Measurements from ENCODE around the gene RTN4.
"Not testable (repeated sequence)": the region's sequence is repeated elsewhere in the genome, so short reads cannot be mapped to it uniquely, and the experiment has no call there.

The RTN4 gene

DNA sequence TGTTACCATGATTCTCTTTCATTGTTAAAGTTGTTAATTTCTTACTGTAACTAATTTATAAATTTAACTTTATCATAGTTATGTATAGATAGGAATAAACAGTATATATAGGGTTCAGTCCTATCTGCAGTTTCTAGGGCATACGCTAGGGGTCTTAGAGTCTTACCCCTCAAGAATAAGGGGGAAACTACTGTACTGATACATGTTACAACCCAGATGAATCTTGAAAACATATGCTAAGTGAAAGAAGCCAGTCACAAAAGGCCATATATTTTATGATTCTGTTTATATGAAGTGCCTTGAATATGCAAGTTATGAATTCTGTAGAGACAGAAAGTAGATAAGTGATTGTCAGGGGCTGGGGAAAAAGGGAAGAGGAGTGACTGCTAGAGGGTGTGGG is 52.4 kb downstream of the RTN4 start:
- no peak overlapping the region for H3K27ac ChIP-seq
- DNase-seq (ENCODE audit: low spot score) = no peak
- TF ChIP-seq CTCF (IDR thresholded peaks at IDR 0.05) = no peak

DNA sequence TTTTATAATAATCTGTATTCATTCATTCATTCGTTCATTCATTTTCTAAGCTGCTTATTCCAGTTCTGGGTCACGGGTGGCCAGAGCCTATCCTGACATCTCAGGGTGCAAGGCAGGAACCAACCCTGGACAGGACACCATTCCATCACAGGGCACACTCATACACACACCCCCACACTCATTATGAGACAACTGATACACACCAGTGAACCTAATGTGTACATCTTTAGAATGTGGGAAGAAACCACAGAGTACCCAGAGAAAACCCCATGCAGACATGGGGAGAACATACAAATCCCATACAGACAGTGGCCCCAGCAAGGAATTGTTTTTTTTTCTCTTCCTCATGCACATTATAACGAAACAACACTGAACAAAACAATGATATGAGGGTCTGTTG is 54.7 kb downstream of the RTN4 start:
- Histone ChIP-seq H3K27ac (no peak overlapping the region), H3K4me3 (no peak overlapping the region)
- no peak for DNase-seq (ENCODE audit: low spot score)
- TF ChIP-seq CTCF (IDR thresholded peaks at IDR 0.05) = no peak

More for the DNA sequence above, 52.4 kb downstream of the RTN4 start:
- no peak overlapping the region for H3K4me3 ChIP-seq

GRCh38 chr2:54990694-54991093 is 59.6 kb downstream of the RTN4 start:
- H3K4me3 ChIP-seq; DNase-seq (ENCODE audit: low spot score): not testable (repeated sequence)

DNA sequence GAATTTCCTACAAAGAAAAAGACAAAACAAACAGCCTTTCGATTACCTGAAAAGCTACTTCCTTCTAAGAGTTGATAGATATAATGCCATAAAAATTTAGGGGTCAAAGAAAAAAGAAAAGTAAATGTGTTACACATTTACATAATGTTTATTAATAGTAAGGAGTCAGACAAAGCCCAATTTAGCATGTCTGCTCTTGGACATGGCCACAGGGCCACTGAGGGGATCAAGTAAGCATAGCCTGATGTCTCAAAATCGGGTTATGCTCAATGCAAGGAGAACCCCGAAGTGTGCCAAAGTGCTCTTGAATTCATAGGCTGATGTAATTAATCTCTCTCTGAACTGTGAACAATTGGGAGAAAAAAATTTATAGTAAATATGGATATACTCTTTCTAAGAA is 61.6 kb downstream of the RTN4 start:
- no peak for TF ChIP-seq CTCF (IDR thresholded peaks at IDR 0.05)
- Histone ChIP-seq H3K4me3 (no peak overlapping the region), H3K27ac (no peak overlapping the region)
- DNase-seq (ENCODE audit: low spot score) = no peak

More at GRCh38 chr2:54990694-54991093, 59.6 kb downstream of the RTN4 start:
- not testable (repeated sequence) for H3K27ac ChIP-seq

DNA sequence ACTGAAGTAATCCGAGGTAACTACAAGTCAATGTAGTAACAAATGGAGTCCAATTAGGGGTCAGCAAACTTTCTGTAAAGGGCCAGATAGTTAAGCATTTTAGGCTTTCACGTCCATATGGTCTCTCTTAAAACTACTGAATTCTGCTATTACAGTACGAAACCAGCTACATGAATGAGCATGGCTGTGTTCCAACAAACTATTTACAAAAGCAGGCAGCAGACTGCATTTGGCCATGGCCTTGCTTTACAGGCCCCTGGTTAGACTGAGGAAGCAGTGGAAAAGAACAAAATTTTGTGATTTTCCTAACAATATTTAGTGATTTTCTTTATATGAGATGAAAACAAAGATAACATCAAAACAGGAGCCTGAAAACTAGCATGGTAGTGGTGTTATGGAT is 64.0 kb downstream of the RTN4 start:
- no peak for TF ChIP-seq CTCF (IDR thresholded peaks at IDR 0.05)
- no peak for DNase-seq (ENCODE audit: low spot score)
- Histone ChIP-seq H3K4me3 (no peak overlapping the region), H3K27ac (no peak overlapping the region)

GRCh38 chr2:54984476-54984875 is 65.8 kb downstream of the RTN4 start:
- no peak for DNase-seq (ENCODE audit: low spot score)
- TF ChIP-seq CTCF (IDR thresholded peaks at IDR 0.05) = no peak
- Histone ChIP-seq H3K27ac (no peak overlapping the region), H3K4me3 (no peak overlapping the region)

DNA sequence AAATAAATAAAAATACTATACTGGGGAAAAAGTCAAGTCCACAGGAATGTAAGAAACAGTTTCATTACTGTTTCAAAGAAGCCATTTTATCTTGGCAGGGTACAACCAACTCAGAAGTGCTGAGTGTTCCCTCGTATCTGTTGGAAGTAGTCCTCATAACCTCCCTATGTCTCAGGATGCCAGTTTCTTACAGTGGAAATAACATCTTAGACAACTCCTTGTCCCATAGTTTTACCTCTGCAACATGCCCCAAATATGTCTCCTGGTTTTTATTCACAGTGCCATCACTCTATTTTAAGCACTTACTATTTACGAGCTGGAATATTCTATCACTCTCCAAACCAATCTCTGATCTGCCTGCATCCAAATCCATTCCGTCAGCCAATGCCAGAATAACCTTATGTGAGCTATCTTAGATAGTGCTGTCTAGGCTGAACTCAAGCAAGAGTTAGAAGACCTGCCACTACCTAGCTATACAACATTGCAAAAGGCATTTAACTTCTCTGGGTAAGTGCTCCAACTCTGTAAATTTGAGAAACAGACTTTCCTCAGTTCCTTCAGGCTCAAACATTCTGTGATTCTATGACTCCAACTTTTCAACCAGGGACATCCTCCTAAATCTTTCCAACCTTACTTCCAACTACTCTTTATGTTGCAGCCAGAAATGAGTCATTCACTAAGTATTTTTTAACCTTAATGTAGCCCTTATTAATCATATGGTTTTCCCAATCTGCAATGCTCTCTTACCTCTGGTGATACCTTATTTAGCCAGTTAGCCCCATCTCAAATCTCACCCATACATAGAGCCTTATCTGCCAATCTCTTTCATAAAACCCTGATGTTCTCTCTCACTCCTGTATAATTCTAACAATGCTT is 66.7 kb downstream of the RTN4 start:
- Histone ChIP-seq H3K4me3 (no peak overlapping the region), H3K27ac (peak overlapping the region in 1 of 2 donors; percentile 28)
- TF ChIP-seq CTCF (IDR thresholded peaks at IDR 0.05) = no peak
- no peak for DNase-seq (ENCODE audit: low spot score)

Measured in coronary artery (tissue), 2 donors.